ENCODE measurements around the gene NLRC5. TPM values are rescaled to one million over a fixed set of nuclear protein-coding genes. Genes with fewer than 3 reads are reported as not detected.

Gene NLRC5
- total and polyA plus RNA-seq, 4 donors: 23.9 to 46.4 (median 31.1) TPM

- Histone ChIP-seq H3K9ac (ENCODE audit: insufficient read depth in 1 of 2, low read length in 2 of 2) (no peak overlapping the region), H3K4me1 (ENCODE audit: control insufficient read depth in 5 of 5, insufficient read depth in 5 of 5, low read length in 5 of 5) (peaks cover 0 to 2% (median 0%) of the 10 kb centered on the region in 5 donors), H3K9me3 (ENCODE audit: control insufficient read depth in 4 of 4, insufficient read depth in 3 of 4, low read length in 3 of 4) (no peaks in the 10 kb centered on the region), H3K4me3 (no peak overlapping the region), H3K27me3 (ENCODE audit: control insufficient read depth in 3 of 3, insufficient read depth in 3 of 3, low read length in 2 of 3) (no peaks in the 10 kb centered on the region), H3K27ac (ENCODE audit: low read depth in 1 of 2, low read length in 1 of 2) (peak overlapping the region in 1 of 2 donors; percentile 56), H3K36me3 (ENCODE audit: control insufficient read depth in 4 of 4, insufficient read depth in 4 of 4, low read length in 4 of 4) (peaks cover 33 to 46% (median 40%) of the 10 kb centered on the region in 4 donors)
- no peak for TF ChIP-seq CTCF (IDR thresholded peaks at IDR 0.05; ENCODE audit: control extremely low read depth, extremely low read depth)
- no peak for ATAC-seq (ENCODE audit: insufficient read depth, low FRiP score)
- WGBS, 2 donors: 61 to 76% methylated on average over 2 of the region's 2 CpGs
- DNase-seq: no peak
Measured at GRCh38 chr16:56944954-56945839, 44.2 kb upstream of the NLRC5 start.

- no peak for TF ChIP-seq CTCF (IDR thresholded peaks at IDR 0.05; ENCODE audit: control extremely low read depth, extremely low read depth)
- Histone ChIP-seq H3K36me3 (ENCODE audit: control insufficient read depth in 4 of 4, insufficient read depth in 4 of 4, low read length in 4 of 4) (peaks cover 25 to 39% (median 35%) of the 10 kb centered on the region in 4 donors), H3K4me3 (no peak overlapping the region), H3K27ac (ENCODE audit: low read depth in 1 of 2, low read length in 1 of 2) (no peak overlapping the region), H3K27me3 (ENCODE audit: control insufficient read depth in 3 of 3, insufficient read depth in 3 of 3, low read length in 2 of 3) (no peaks in the 10 kb centered on the region), H3K4me1 (ENCODE audit: control insufficient read depth in 5 of 5, insufficient read depth in 5 of 5, low read length in 5 of 5) (peaks cover 0 to 2% (median 0%) of the 10 kb centered on the region in 5 donors), H3K9ac (ENCODE audit: insufficient read depth in 1 of 2, low read length in 2 of 2) (no peak overlapping the region), H3K9me3 (ENCODE audit: control insufficient read depth in 4 of 4, insufficient read depth in 3 of 4, low read length in 3 of 4) (no peaks in the 10 kb centered on the region)
- no peak for DNase-seq
- ATAC-seq (ENCODE audit: insufficient read depth, low FRiP score): no peak
- WGBS, 2 donors: 64 to 79% methylated on average over 12 of the region's 12 CpGs
Measured at GRCh38 chr16:56945847-56946527, 43.4 kb upstream of the NLRC5 start.

GRCh38 chr16:56946767-56947603 is 42.4 kb upstream of the NLRC5 start:
- no peaks in the 10 kb centered on the region for H3K27me3 ChIP-seq (ENCODE audit: control insufficient read depth in 3 of 3, insufficient read depth in 3 of 3, low read length in 2 of 3)
- no peak overlapping the region for H3K9ac ChIP-seq (ENCODE audit: insufficient read depth in 1 of 2, low read length in 2 of 2)
- WGBS, 2 donors: 80 to 87% methylated on average over 10 of the region's 10 CpGs
- no peaks in the 10 kb centered on the region for H3K9me3 ChIP-seq (ENCODE audit: control insufficient read depth in 4 of 4, insufficient read depth in 3 of 4, low read length in 3 of 4)
- TF ChIP-seq CTCF (IDR thresholded peaks at IDR 0.05; ENCODE audit: control extremely low read depth, extremely low read depth): no peak
- peaks cover 0 to 2% (median 0%) of the 10 kb centered on the region in 5 donors for H3K4me1 ChIP-seq (ENCODE audit: control insufficient read depth in 5 of 5, insufficient read depth in 5 of 5, low read length in 5 of 5)
- no peak for DNase-seq
- peaks cover 19 to 31% (median 28%) of the 10 kb centered on the region in 4 donors for H3K36me3 ChIP-seq (ENCODE audit: control insufficient read depth in 4 of 4, insufficient read depth in 4 of 4, low read length in 4 of 4)
- no peak for ATAC-seq (ENCODE audit: insufficient read depth, low FRiP score)
- H3K4me3 ChIP-seq: no peak overlapping the region
- H3K27ac ChIP-seq (ENCODE audit: low read depth in 1 of 2, low read length in 1 of 2): peak overlapping the region in 1 of 2 donors; percentile 5

All from lung (tissue), 12 donors.